ENCODE results near the gene CAPN9.

Gene CAPN9

DNA sequence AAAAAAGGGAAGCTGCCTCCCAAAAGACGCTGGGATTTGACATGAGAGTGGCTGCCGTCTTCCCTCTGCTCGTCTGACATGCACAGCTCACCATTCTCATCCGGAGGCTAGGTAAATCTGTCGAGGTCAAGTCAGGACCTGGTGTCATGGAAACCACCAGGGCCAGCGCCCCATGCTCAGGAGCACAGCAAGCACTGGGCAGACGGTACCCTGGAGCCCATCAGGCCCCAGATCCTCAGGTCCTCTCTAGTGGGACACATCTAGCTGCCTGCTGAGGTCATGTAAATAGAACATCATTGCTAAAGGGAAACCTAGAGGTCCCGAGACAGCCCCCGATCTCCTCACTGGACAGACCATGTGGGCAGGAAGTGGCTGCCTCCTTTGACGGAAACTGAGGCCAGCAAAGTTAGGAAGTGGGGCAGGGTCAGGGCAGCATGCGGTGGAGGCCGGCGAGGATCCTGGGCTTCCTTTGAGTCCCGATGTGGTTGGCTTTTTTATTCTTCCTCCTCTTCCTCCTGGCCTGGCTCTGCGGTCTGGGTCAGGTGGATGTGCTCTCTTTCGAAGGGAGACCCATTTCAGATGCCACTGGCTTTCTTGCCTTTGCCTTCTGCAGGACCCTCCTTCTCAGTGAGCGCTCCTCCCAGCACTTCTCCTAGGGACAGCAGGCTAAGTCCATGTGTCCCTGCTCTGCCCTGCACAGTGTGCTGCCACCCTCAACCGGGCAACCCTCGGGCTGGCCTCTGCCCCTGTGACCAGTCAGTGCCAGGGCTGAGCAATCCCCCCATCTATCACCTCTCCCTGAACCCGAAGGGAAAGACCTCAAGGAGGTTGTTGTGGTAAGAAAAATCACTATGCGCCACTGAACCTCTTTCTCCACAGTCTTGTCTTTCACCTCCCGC is 39.2 kb upstream of the CAPN9 start:
- Histone ChIP-seq H3K9me3 (ENCODE audit: control insufficient read depth, insufficient read depth, low read depth, low read length) (no peaks in the 10 kb centered on the region), H3K27ac (ENCODE audit: extremely low read depth, low read depth, low read length) (no peak overlapping the region), H3K36me3 (ENCODE audit: control insufficient read depth in 2 of 2, insufficient read depth in 1 of 2, low read length in 2 of 2) (no peaks in the 10 kb centered on the region), H3K4me3 (ENCODE audit: low read depth, low read length) (no peak overlapping the region), H3K4me1 (ENCODE audit: control insufficient read depth, insufficient read depth, low read length) (no peaks in the 10 kb centered on the region)
- no peak for TF ChIP-seq ZNF785 (tag by site-specific recombination; IDR thresholded peaks at IDR 0.05)
- peak; percentile 91 for TF ChIP-seq REST (tag by site-specific recombination; IDR thresholded peaks at IDR 0.05)
- CTCF ChIA-PET, result no interaction called here
- POLR2A ChIA-PET, result no interaction called here

DNA sequence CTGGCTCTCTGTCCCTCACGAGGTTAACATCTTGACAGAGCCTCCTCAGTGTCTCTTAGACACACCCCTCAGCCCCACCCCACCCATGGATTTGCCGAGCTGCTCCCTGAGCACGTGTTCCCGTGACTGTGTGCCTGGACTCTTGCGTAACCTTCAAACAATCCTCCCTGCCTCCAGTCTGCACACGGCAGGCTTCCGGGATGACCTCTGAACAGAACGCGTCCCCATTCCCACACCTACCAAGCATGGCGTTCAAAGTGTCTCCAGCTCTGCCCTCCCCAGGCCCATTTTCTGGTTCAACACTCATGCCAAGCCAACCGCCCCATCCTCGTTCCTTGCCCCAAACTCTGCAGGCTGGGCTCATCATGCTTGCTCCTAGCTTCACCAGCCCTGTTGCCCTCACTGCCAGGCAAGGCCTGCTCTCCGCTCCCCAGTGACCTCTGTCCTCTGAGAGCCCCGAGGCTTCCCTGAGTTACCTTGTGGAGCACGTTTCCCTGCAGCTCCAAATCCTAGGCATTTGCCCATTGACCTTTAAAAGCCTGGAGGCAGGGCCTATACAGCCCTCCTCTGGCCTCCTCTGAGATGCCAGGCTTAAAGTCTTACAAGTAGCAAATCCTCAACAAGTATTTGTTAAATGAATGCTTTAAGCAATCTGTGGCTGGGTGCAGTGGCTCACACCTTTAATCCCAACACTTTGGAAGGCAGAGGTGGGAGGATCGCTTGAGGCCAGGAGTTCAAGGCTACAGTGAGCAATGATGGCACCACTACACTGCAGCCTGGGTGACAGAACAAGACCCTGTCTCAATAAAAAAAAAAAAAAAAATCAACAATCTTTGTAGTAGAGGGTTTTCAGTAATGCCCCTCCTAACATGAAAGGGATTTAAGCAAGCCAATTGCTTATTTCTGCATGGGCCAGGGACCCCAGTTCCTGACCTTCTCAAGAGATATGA is 38.3 kb upstream of the CAPN9 start:
- no peaks in the 10 kb centered on the region for H3K4me1 ChIP-seq (ENCODE audit: control insufficient read depth, insufficient read depth, low read length)
- no peaks in the 10 kb centered on the region for H3K9me3 ChIP-seq (ENCODE audit: control insufficient read depth, insufficient read depth, low read depth, low read length)
- no peak for TF ChIP-seq ZFP37 (tag by site-specific recombination; IDR thresholded peaks at IDR 0.05)
- no peak for TF ChIP-seq ZBTB48 (tag by site-specific recombination; IDR thresholded peaks at IDR 0.05)
- no peak for TF ChIP-seq HOXA7 (CRISPR knock-in tag; IDR thresholded peaks at IDR 0.05; ENCODE audit: borderline replicate concordance)
- no peak for TF ChIP-seq KLF17 (tag by site-specific recombination; IDR thresholded peaks at IDR 0.05)
- TF ChIP-seq BCL11B (tag by site-specific recombination; IDR thresholded peaks at IDR 0.05; ENCODE audit: low read depth), result no peak
- no peak for TF ChIP-seq ZNF398 (tag by site-specific recombination; IDR thresholded peaks at IDR 0.05)
- TF ChIP-seq, protein P1, sequence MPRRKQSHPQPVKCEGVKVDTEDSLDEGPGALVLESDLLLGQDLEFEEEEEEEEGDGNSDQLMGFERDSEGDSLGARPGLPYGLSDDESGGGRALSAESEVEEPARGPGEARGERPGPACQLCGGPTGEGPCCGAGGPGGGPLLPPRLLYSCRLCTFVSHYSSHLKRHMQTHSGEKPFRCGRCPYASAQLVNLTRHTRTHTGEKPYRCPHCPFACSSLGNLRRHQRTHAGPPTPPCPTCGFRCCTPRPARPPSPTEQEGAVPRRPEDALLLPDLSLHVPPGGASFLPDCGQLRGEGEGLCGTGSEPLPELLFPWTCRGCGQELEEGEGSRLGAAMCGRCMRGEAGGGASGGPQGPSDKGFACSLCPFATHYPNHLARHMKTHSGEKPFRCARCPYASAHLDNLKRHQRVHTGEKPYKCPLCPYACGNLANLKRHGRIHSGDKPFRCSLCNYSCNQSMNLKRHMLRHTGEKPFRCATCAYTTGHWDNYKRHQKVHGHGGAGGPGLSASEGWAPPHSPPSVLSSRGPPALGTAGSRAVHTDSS (tag by site-specific recombination; IDR thresholded peaks at IDR 0.05), result no peak
- no peak for TF ChIP-seq ZXDB (tag by site-specific recombination; IDR thresholded peaks at IDR 0.05)
- TF ChIP-seq KLF1 (tag by site-specific recombination; IDR thresholded peaks at IDR 0.05), result peak; percentile 41; the same call in 1 of the 2 replicates
- ChIA-PET POLR2A (no interaction called here), CTCF (no interaction called here)
- no peak overlapping the region for H3K4me3 ChIP-seq (ENCODE audit: low read depth, low read length)
- no peak overlapping the region for H3K27ac ChIP-seq (ENCODE audit: extremely low read depth, low read depth, low read length)
- H3K36me3 ChIP-seq (ENCODE audit: control insufficient read depth in 2 of 2, insufficient read depth in 1 of 2, low read length in 2 of 2), result no peaks in the 10 kb centered on the region
